H1 (cell line): Measurements from ENCODE around the gene PAQR8. TPM values are rescaled to one million over a fixed set of nuclear protein-coding genes. Genes with fewer than 3 reads are reported as not detected.

Experiments
- BCL11A ChIP-seq, 2 experiments: IDR thresholded peaks; one replicate each; pipeline ENCODE4 v1.6.1; 2011; ENCODE audit warnings: low read depth in 2 of 2, low read length in 2 of 2, mild to moderate bottlenecking in 2 of 2
- CTBP2 ChIP-seq: IDR thresholded peaks from 2 replicates; pipeline ENCODE4 v1.7.0; 2011; ENCODE audit warnings: borderline replicate concordance, mild to moderate bottlenecking, moderate library complexity, mixed read lengths, low read length; ENCODE audit not compliant: insufficient read depth, insufficient read length
- EGR1 ChIP-seq: IDR thresholded peaks from 2 replicates; pipeline ENCODE4 v1.6.1; 2011; ENCODE audit warnings: low read depth, low read length, borderline replicate concordance
- FOSL1 ChIP-seq: IDR thresholded peaks from 2 replicates; pipeline ENCODE4 v1.6.1; 2011; ENCODE audit warnings: mild to moderate bottlenecking, low read depth, low read length, moderate library complexity; ENCODE audit not compliant: insufficient read depth
- GABPA ChIP-seq: IDR thresholded peaks from 2 replicates; pipeline ENCODE4 v1.6.1; 2011; ENCODE audit warnings: mild to moderate bottlenecking, low read length, moderate library complexity, borderline replicate concordance; ENCODE audit not compliant: insufficient read depth
- GTF2F1 ChIP-seq: IDR thresholded peaks from 2 replicates; pipeline ENCODE4 v1.6.1; 2012; ENCODE audit warnings: low read depth, low read length, improper control_type of control experiment, borderline replicate concordance
- JUN ChIP-seq: IDR thresholded peaks from 2 replicates; pipeline ENCODE4 v1.6.1; 2011; ENCODE audit warnings: low read depth, mild to moderate bottlenecking, improper control_type of control experiment, low read length
- POLR2A ChIP-seq, 2 experiments: IDR thresholded peaks; 1 replicate in 1 of 2; 2 replicates in 1 of 2; pipeline ENCODE4 v1.6.1; 2011; ENCODE audit warnings: low read depth in 2 of 2, low read length in 2 of 2, mild to moderate bottlenecking in 2 of 2; ENCODE audit errors: control extremely low read depth in 1 of 2
- RAD21 ChIP-seq, 2 experiments: IDR thresholded peaks in 1 of 2; conservative IDR thresholded peaks in 1 of 2; 2 replicates each; pipeline ENCODE4 v1.6.1; 2011; ENCODE audit warnings: low read depth in 2 of 2, low read length in 2 of 2, improper control_type of control experiment in 1 of 2, inconsistent platforms in 1 of 2, mild to moderate bottlenecking in 1 of 2, moderate library complexity in 1 of 2
- SAP30 ChIP-seq: fragments of 300-600 bp; sonication (generic); IDR thresholded peaks from 2 replicates; pipeline ENCODE4 v1.7.1; 2012; ENCODE audit warnings: low read length, moderate library complexity, mild to moderate bottlenecking, inconsistent platforms; ENCODE audit not compliant: insufficient read depth, insufficient replicate concordance
- SP4 ChIP-seq: IDR thresholded peaks from 2 replicates; pipeline ENCODE4 v1.6.1; 2012; ENCODE audit warnings: low read length, inconsistent platforms
- polyA plus RNA-seq, 7 experiments: library from polyadenylated mRNA; depleted of rRNA in 3 of 7; stranded (reverse) in 5 of 7; unstranded in 2 of 7; fragments of >200 nt in 5 of 7; fragments of 200-250 nt in 2 of 7; gene quantifications; 1 replicate in 5 of 7; 2 replicates in 1 of 7; 4 replicates in 1 of 7; pipeline versions ENCODE4 v1.2.1 to v1.2.3, GENCODE V29; 2011 to 2013; ENCODE audit warnings: missing spikeins in 2 of 7, mixed read lengths in 2 of 7
- total RNA-seq: library from RNA; stranded (reverse); fragmentation: NEBNext Ultra II Directional; extraction: Animal tissue kit (Norgen Biotek cat#: 25700); gene quantifications from 2 replicates; pipeline ENCODE4 v1.2.1, GENCODE V29; 2021

The PAQR8 gene
- total and polyA plus RNA-seq, 2 of the 8 experiments (the other 6 are each of a cell fraction or from before 2014, with no cell fraction given): 7.6 to 9.6 TPM

- TF ChIP-seq CTBP2 (no peak), RAD21 (IDR thresholded peaks at IDR 0.05 in 1 of 2, conservative IDR thresholded peaks at IDR 0.05 in 1 of 2; ENCODE audit: low read depth in 2 of 2, low read length in 2 of 2) (no peak), JUN (no peak), EGR1 (no peak), GABPA (no peak), SAP30 (no peak), FOSL1 (no peak), BCL11A (IDR thresholded peaks at IDR 0.05; ENCODE audit: low read depth in 2 of 2, low read length in 2 of 2) (no peak), SP4 (no peak), POLR2A (IDR thresholded peaks at IDR 0.05; ENCODE audit: control extremely low read depth in 1 of 2, low read depth in 2 of 2, low read length in 2 of 2) (no peak), GTF2F1 (no peak)
Measured at GRCh38 chr6:52374247-52374646, 12.3 kb downstream of the PAQR8 start (continued).
